H1 (cell line): ENCODE data around the gene RNU1-4. TPM values are rescaled to one million over a fixed set of nuclear protein-coding genes. Genes with fewer than 3 reads are reported as not detected.
"Not testable (repeated sequence)": the region's sequence is repeated elsewhere in the genome, so short reads cannot be mapped to it uniquely, and the experiment has no call there.

Experiments used
- CTCF ChIA-PET: fragments of 300-600 bp; sonication (Branson Sonifier 250); formaldehyde crosslinking; loops from one replicate; lab custom pipeline; 2021; ENCODE audit not compliant: partially characterized antibody; lab: Charles Lee
- POLR2A ChIA-PET: fragments of 300-600 bp; sonication (Branson Sonifier 250); formaldehyde crosslinking; loops from one replicate; lab custom pipeline; 2021; ENCODE audit warnings: inconsistent platforms; ENCODE audit not compliant: partially characterized antibody; lab: Charles Lee
- DNase-seq, 2 experiments: peaks; one replicate each; pipeline versions ENCODE4 v3.0.0 to v3.0.0-alpha.2; 2010 to 2022; ENCODE audit warnings: low spot score in 2 of 2, low read depth in 1 of 2, mixed read lengths in 1 of 2
- FAIRE-seq: peaks from 2 replicates; lab custom pipeline; 2011; peaks lifted over from hg19 to GRCh38; lab: Jason Lieb, UNC
- H2AFZ ChIP-seq: 2 replicates; pipeline ENCODE4 v1.8.1; 2012; ENCODE audit warnings: low read length, inconsistent platforms
- H2AK5ac ChIP-seq: 2 replicates; pipeline ENCODE4 v1.6.1; 2013; ENCODE audit warnings: low read depth, low read length
- H2BK120ac ChIP-seq: replicated peaks from 2 replicates; pipeline ENCODE3; 2013; ENCODE audit warnings: low read depth, low read length, inconsistent platforms
- H2BK12ac ChIP-seq: 2 replicates; pipeline ENCODE4 v1.6.1; 2013; ENCODE audit warnings: low read depth, low read length
- H2BK15ac ChIP-seq: 2 replicates; pipeline ENCODE4 v1.6.1; 2013; ENCODE audit warnings: low read length
- H2BK20ac ChIP-seq: 2 replicates; pipeline ENCODE4 v1.6.1; 2013; ENCODE audit warnings: low read length
- H2BK5ac ChIP-seq: 2 replicates; pipeline ENCODE4 v1.6.1; 2013; ENCODE audit warnings: low read depth, low read length
- H3K14ac ChIP-seq: 2 replicates; pipeline ENCODE4 v1.6.1; 2013; ENCODE audit warnings: inconsistent platforms; ENCODE audit not compliant: insufficient read length
- H3K18ac ChIP-seq: 2 replicates; pipeline ENCODE4 v1.6.1; 2013; ENCODE audit warnings: low read length; ENCODE audit errors: extremely low read depth
- H3K23ac ChIP-seq: 2 replicates; pipeline ENCODE4 v1.6.1; 2013; ENCODE audit warnings: inconsistent platforms; ENCODE audit not compliant: insufficient read length
- H3K23me2 ChIP-seq: 2 replicates; pipeline ENCODE4 v1.6.1; 2013; ENCODE audit warnings: low read depth, low read length
- H3K27ac ChIP-seq: 2 replicates; pipeline ENCODE4 v1.6.1; 2011; ENCODE audit warnings: low read depth, low read length, inconsistent platforms
- H3K27me3 ChIP-seq, 4 experiments: replicated peaks in 1 of 4; 1 replicate in 1 of 4; 2 replicates in 3 of 4; pipeline versions ENCODE4 v1.6.1 to v1.8.1; 2011 to 2013; ENCODE audit warnings: low read length in 3 of 4, mild to moderate bottlenecking in 3 of 4, inconsistent platforms in 2 of 4, mixed read lengths in 2 of 4, moderate library complexity in 1 of 4; ENCODE audit not compliant: control insufficient read depth in 3 of 4, insufficient read depth in 3 of 4; ENCODE audit errors: extremely low read depth in 1 of 4
- H3K36me3 ChIP-seq, 4 experiments: 2 replicates each; pipeline versions ENCODE4 v1.6.1 to v1.8.1; 2011 to 2013; ENCODE audit warnings: mild to moderate bottlenecking in 4 of 4, low read length in 3 of 4, moderate library complexity in 2 of 4, control low read depth in 1 of 4, inconsistent platforms in 1 of 4; ENCODE audit not compliant: insufficient read depth in 4 of 4, control insufficient read depth in 2 of 4
- H3K4ac ChIP-seq: replicated peaks from 2 replicates; pipeline ENCODE3; 2013; ENCODE audit warnings: low read length, low read depth, mixed read lengths, inconsistent platforms; ENCODE audit not compliant: insufficient read length
- H3K4me1 ChIP-seq, 4 experiments: replicated peaks in 1 of 4; 1 replicate in 1 of 4; 2 replicates in 3 of 4; pipeline versions ENCODE4 v1.6.1 to v1.8.1; 2011 to 2013; ENCODE audit warnings: low read length in 3 of 4, inconsistent platforms in 2 of 4, mixed read lengths in 1 of 4; ENCODE audit not compliant: insufficient read depth in 4 of 4, control insufficient read depth in 3 of 4
- H3K4me2 ChIP-seq, 2 experiments: 2 replicates each; pipeline versions ENCODE4 v1.6.1 to v1.8.1; 2011 to 2013; ENCODE audit warnings: low read depth in 2 of 2, low read length in 2 of 2, control low read depth in 1 of 2, inconsistent platforms in 1 of 2, mild to moderate bottlenecking in 1 of 2; ENCODE audit not compliant: insufficient read depth in 1 of 2
- H3K4me3 ChIP-seq, 4 experiments: fragments of 200-600, 300-600 bp in 1 of 4; sonication (generic), shearing (Covaris generic), sonication (Bioruptor Twin) in 1 of 4; 2 replicates each; pipeline versions ENCODE4 v1.5.1 to v1.8.1; 2011 to 2016; ENCODE audit warnings: low read length in 4 of 4, low read depth in 3 of 4, control low read depth in 2 of 4, inconsistent platforms in 2 of 4, mild to moderate bottlenecking in 2 of 4, mixed read lengths in 1 of 4, moderate library complexity in 1 of 4; ENCODE audit not compliant: insufficient read depth in 2 of 4; ENCODE audit errors: extremely low read depth in 1 of 4
- H3K56ac ChIP-seq: replicated peaks from 2 replicates; pipeline ENCODE3; 2013; ENCODE audit warnings: low read depth, mild to moderate bottlenecking, mixed read lengths, low read length, inconsistent platforms; ENCODE audit not compliant: insufficient read length
- H3K79me1 ChIP-seq: 2 replicates; pipeline ENCODE4 v1.6.1; 2013; ENCODE audit warnings: low read depth, low read length, control low read depth
- H3K79me2 ChIP-seq, 2 experiments: 2 replicates each; pipeline versions ENCODE4 v1.6.1 to v1.8.1; 2012 to 2013; ENCODE audit warnings: low read length in 2 of 2, mild to moderate bottlenecking in 2 of 2, inconsistent platforms in 1 of 2; ENCODE audit not compliant: insufficient read depth in 2 of 2, control insufficient read depth in 1 of 2
- H3K9ac ChIP-seq, 4 experiments: replicated peaks in 1 of 4; 1 replicate in 1 of 4; 2 replicates in 3 of 4; pipeline versions ENCODE4 v1.6.1 to v1.8.1; 2011 to 2013; ENCODE audit warnings: low read depth in 3 of 4, low read length in 3 of 4, control low read depth in 2 of 4, mild to moderate bottlenecking in 2 of 4, moderate library complexity in 2 of 4, inconsistent platforms in 1 of 4; ENCODE audit errors: extremely low read depth in 1 of 4
- H3K9me3 ChIP-seq, 2 experiments: 2 replicates each; pipeline versions ENCODE4 v1.6.1 to v1.8.1; 2012 to 2013; ENCODE audit warnings: mild to moderate bottlenecking in 2 of 2, moderate library complexity in 2 of 2, control low read depth in 1 of 2, inconsistent platforms in 1 of 2, low read depth in 1 of 2, low read length in 1 of 2, mixed read lengths in 1 of 2; ENCODE audit not compliant: insufficient read depth in 2 of 2
- H4K20me1 ChIP-seq, 2 experiments: replicated peaks in 1 of 2; 2 replicates each; pipeline versions ENCODE3 to v1.8.1; 2011 to 2013; ENCODE audit warnings: inconsistent platforms in 2 of 2, low read length in 2 of 2, mild to moderate bottlenecking in 1 of 2; ENCODE audit not compliant: insufficient read depth in 2 of 2, control insufficient read depth in 1 of 2
- H4K5ac ChIP-seq: 2 replicates; pipeline ENCODE4 v1.6.1; 2013; ENCODE audit warnings: low read length, low read depth, mixed read lengths, inconsistent platforms; ENCODE audit not compliant: insufficient read length
- H4K8ac ChIP-seq: 2 replicates; pipeline ENCODE4 v1.8.0; 2013; ENCODE audit warnings: mild to moderate bottlenecking, moderate library complexity, low read length, inconsistent platforms; ENCODE audit not compliant: insufficient read depth; ENCODE audit errors: extremely low read depth
- H4K91ac ChIP-seq: replicated peaks from 2 replicates; pipeline ENCODE3; 2013; ENCODE audit warnings: low read length, mixed read lengths, inconsistent platforms; ENCODE audit not compliant: insufficient read length
- WGBS, 2 experiments: shearing (Covaris generic) in 1 of 2; methylation state at CpG; one replicate each; pipeline versions ENCODE4 v1.1.6 to v1.1.7; 2013 to 2015; ENCODE audit warnings: low lambda C conversion rate in 2 of 2, mixed read lengths in 2 of 2, inconsistent platforms in 1 of 2, low coverage in 1 of 2, missing lambda C conversion rate in 1 of 2; ENCODE audit not compliant: insufficient replicate concordance in 2 of 2, insufficient coverage in 1 of 2, insufficient read length in 1 of 2; ENCODE audit errors: extremely low coverage in 1 of 2, missing lambda C conversion rate in 1 of 2; 5-methylcytosine and 5-hydroxymethylcytosine counted together
- polyA plus RNA-seq, 7 experiments: library from polyadenylated mRNA; depleted of rRNA in 3 of 7; stranded (reverse) in 5 of 7; unstranded in 2 of 7; fragments of >200 nt in 5 of 7; fragments of 200-250 nt in 2 of 7; gene quantifications; 1 replicate in 5 of 7; 2 replicates in 1 of 7; 4 replicates in 1 of 7; pipeline versions ENCODE4 v1.2.1 to v1.2.3, GENCODE V29; 2011 to 2013; ENCODE audit warnings: missing spikeins in 2 of 7, mixed read lengths in 2 of 7
- total RNA-seq: library from RNA; stranded (reverse); fragmentation: NEBNext Ultra II Directional; extraction: Animal tissue kit (Norgen Biotek cat#: 25700); gene quantifications from 2 replicates; pipeline ENCODE4 v1.2.1, GENCODE V29; 2021

Gene RNU1-4
- total and polyA plus RNA-seq, 2 of the 8 experiments (the other 6 are each of a cell fraction or from before 2014, with no cell fraction given): 145 to 1,303 TPM

GRCh38 chr1:16710618-16711017 lies 29.7 kb upstream of the RNU1-4 start:
- H3K27me3 ChIP-seq, H2BK12ac ChIP-seq, H3K79me2 ChIP-seq, H3K4me3 ChIP-seq, FAIRE-seq, H3K9me3 ChIP-seq, H2BK15ac ChIP-seq, H3K4me2 ChIP-seq, H2AFZ ChIP-seq, H4K91ac ChIP-seq, H3K56ac ChIP-seq, H3K79me1 ChIP-seq, H2AK5ac ChIP-seq, DNase-seq, H3K9ac ChIP-seq, POLR2A ChIA-PET, H4K8ac ChIP-seq, H3K23me2 ChIP-seq, H3K36me3 ChIP-seq, H3K4me1 ChIP-seq, H2BK5ac ChIP-seq, H2BK20ac ChIP-seq, H4K20me1 ChIP-seq, H3K27ac ChIP-seq, H3K18ac ChIP-seq, H2BK120ac ChIP-seq, H3K14ac ChIP-seq, H4K5ac ChIP-seq, H3K4ac ChIP-seq, H3K23ac ChIP-seq: not testable (repeated sequence)
- 90% methylated on average over 10 of the region's 13 CpGs; no CpG with 5 or more reads in 1 of the 2 experiments for WGBS, 2 experiments
- CTCF ChIA-PET: interaction anchor here (0.8 to 29.9 kb wide), 10 partner anchors 2 to 102 kb away, joined by 3 to 723 read pairs (median 8); no protein-coding TSS in a partner anchor

GRCh38 chr1:16712131-16712530 lies 28.2 kb upstream of the RNU1-4 start:
- H3K4ac ChIP-seq, DNase-seq: not testable (repeated sequence)

More at GRCh38 chr1:16712131-16712530, 28.2 kb upstream of the RNU1-4 start:
- not testable (repeated sequence) for H2BK12ac ChIP-seq, H4K91ac ChIP-seq, H2AFZ ChIP-seq, H4K5ac ChIP-seq, H3K56ac ChIP-seq, H3K23ac ChIP-seq, H3K9me3 ChIP-seq, H2AK5ac ChIP-seq, FAIRE-seq, H3K79me1 ChIP-seq, H3K18ac ChIP-seq, H3K9ac ChIP-seq, H2BK15ac ChIP-seq, H4K20me1 ChIP-seq, H3K27me3 ChIP-seq, H2BK120ac ChIP-seq, H3K27ac ChIP-seq, H3K79me2 ChIP-seq, H3K4me3 ChIP-seq, H2BK20ac ChIP-seq, H3K4me1 ChIP-seq, H3K14ac ChIP-seq, H3K23me2 ChIP-seq, H3K36me3 ChIP-seq, H2BK5ac ChIP-seq, H4K8ac ChIP-seq, H3K4me2 ChIP-seq
- POLR2A ChIA-PET: interaction anchor here (0.8 to 1.2 kb wide), 2 partner anchors 11 to 15 kb away, joined by 3 to 5 read pairs; no protein-coding TSS in a partner anchor
- CTCF ChIA-PET: interaction anchor here (0.9 to 29.9 kb wide), 5 partner anchors 14 to 91 kb away, joined by 3 to 723 read pairs (median 5); no protein-coding TSS in a partner anchor
- 92% methylated on average over 4 of the region's 5 CpGs; no CpG with 5 or more reads in 1 of the 2 experiments for WGBS, 2 experiments
